ENCODE data around the gene RTP3.

- TF ChIP-seq CTCF (IDR thresholded peaks at IDR 0.05; ENCODE audit: poor library complexity, severe bottlenecking) (no peak), EP300 (conservative IDR thresholded peaks at IDR 0.05; ENCODE audit: poor library complexity, severe bottlenecking) (no peak), TAF1 (IDR thresholded peaks at IDR 0.05; ENCODE audit: low read depth) (no peak), POLR2AphosphoS5 (IDR thresholded peaks at IDR 0.05) (no peak), REST (IDR thresholded peaks at IDR 0.05; ENCODE audit: borderline replicate concordance) (no peak), EZH2 (IDR thresholded peaks at IDR 0.05; ENCODE audit: borderline replicate concordance, insufficient read depth, low read length, poor library complexity, severe bottlenecking) (no peak), MXI1 (conservative IDR thresholded peaks at IDR 0.05; ENCODE audit: poor library complexity, severe bottlenecking) (no peak)
Measured at GRCh38 chr3:46503200-46503874, 5.6 kb downstream of the RTP3 start.

Measured in neural cell (in vitro differentiated cells).